GM12878 (cell line): ENCODE results near the gene ATP7B. TPM values are rescaled to one million over a fixed set of nuclear protein-coding genes. Genes with fewer than 3 reads are reported as not detected.

Experiments
- ATAC-seq: fragments of 200-7000 bp; cut with Tn5 transposase; 3 replicates; pipeline ENCODE4 v1.9.1; 2020; ENCODE audit warnings: mild to moderate bottlenecking, moderate library complexity
- BruUV-seq: library from RNA; stranded (reverse); fragments of 400-500 nt; replicated peaks from 2 replicates; lab custom pipeline; 2021; lab: Mats Ljungman, UMichigan
- CTCF ChIA-PET: fragments of 300-600 bp; sonication (Branson Sonifier 250); formaldehyde crosslinking; extraction: SDS; loops from one replicate; lab custom pipeline; 2021; ENCODE audit warnings: inconsistent platforms; lab: Yijun Ruan, JAX
- POLR2A ChIA-PET: fragments of 350-600 bp; formaldehyde crosslinking; extraction: SDS; loops from one replicate; lab custom pipeline; 2021; ENCODE audit warnings: inconsistent platforms; lab: Charles Lee
- RAD21 ChIA-PET: fragments of 300-600 bp; sonication (Branson Sonifier 250); formaldehyde crosslinking; loops from one replicate; lab custom pipeline; 2023; ENCODE audit warnings: antibody characterized with exemption; ENCODE audit not compliant: unreplicated experiment; lab: Charles Lee
- SMC1A ChIA-PET: fragments of 300-600 bp; sonication (Branson Sonifier 250); formaldehyde crosslinking; loops from one replicate; lab custom pipeline; 2023; ENCODE audit not compliant: unreplicated experiment, uncharacterized antibody; lab: Charles Lee
- DNase-seq: peaks from one replicate; pipeline ENCODE4 v3.0.0-alpha.2; 2011; ENCODE audit warnings: low read depth, low spot score
- FAIRE-seq: peaks from 3 replicates; lab custom pipeline; 2011; peaks lifted over from hg19 to GRCh38; lab: Jason Lieb, UNC
- H2AFZ ChIP-seq: 2 replicates; pipeline ENCODE4 v1.6.0; 2011; ENCODE audit warnings: low read depth, low read length, control low read depth; ENCODE audit not compliant: control insufficient read depth
- H3K27ac ChIP-seq: 2 replicates; pipeline ENCODE4 v1.5.1; 2011; ENCODE audit warnings: control low read depth; ENCODE audit not compliant: control insufficient read depth, insufficient read depth
- H3K27me3 ChIP-seq, 2 experiments: replicated peaks in 1 of 2; 2 replicates each; pipeline versions ENCODE4 v1.6.0 to v1.6.1; 2011; ENCODE audit warnings: low read length in 1 of 2; ENCODE audit not compliant: control insufficient read depth in 2 of 2, insufficient read depth in 2 of 2
- H3K36me3 ChIP-seq, 2 experiments: 2 replicates each; pipeline ENCODE4 v1.5.1; 2011; ENCODE audit warnings: low read length in 1 of 2; ENCODE audit not compliant: control insufficient read depth in 2 of 2, insufficient read depth in 2 of 2
- H3K4me1 ChIP-seq: 2 replicates; pipeline ENCODE4 v1.6.1; 2011; ENCODE audit warnings: mild to moderate bottlenecking, low read length, moderate library complexity, mixed read lengths; ENCODE audit not compliant: control insufficient read depth, insufficient read depth
- H3K4me2 ChIP-seq: 2 replicates; pipeline ENCODE4 v1.6.0; 2011; ENCODE audit warnings: control low read depth; ENCODE audit not compliant: control insufficient read depth, insufficient read depth
- H3K4me3 ChIP-seq: fragments of 200-600 bp; sonication (generic); 2 replicates; pipeline ENCODE4 v1.5.1; 2016
- H3K79me2 ChIP-seq: 2 replicates; pipeline ENCODE4 v1.6.0; 2011; ENCODE audit warnings: low read length; ENCODE audit not compliant: control insufficient read depth, insufficient read depth
- H3K9ac ChIP-seq: 2 replicates; pipeline ENCODE4 v1.8.0; 2011; ENCODE audit warnings: low read length, control low read depth, mixed read lengths; ENCODE audit not compliant: control insufficient read depth, insufficient read depth
- H3K9me3 ChIP-seq: replicated peaks from 3 replicates; pipeline ENCODE4 v1.5.1; 2011; ENCODE audit warnings: mild to moderate bottlenecking, low read length; ENCODE audit not compliant: control insufficient read depth, insufficient read depth
- H4K20me1 ChIP-seq: 2 replicates; pipeline ENCODE4 v1.6.0; 2011; ENCODE audit not compliant: control insufficient read depth, insufficient read depth
- BHLHE40 ChIP-seq, 2 experiments: fragments of 450-650 bp in 1 of 2; IDR thresholded peaks; 2 replicates each; pipeline ENCODE4 v1.6.1; 2011 to 2017; ENCODE audit warnings: low read depth in 2 of 2, borderline replicate concordance in 1 of 2, improper control_type of control experiment in 1 of 2, low read length in 1 of 2, mild to moderate bottlenecking in 1 of 2
- KLF5 ChIP-seq: fragments of 450-650 bp; IDR thresholded peaks from 2 replicates; pipeline ENCODE4 v1.6.1; 2014; ENCODE audit warnings: mild to moderate bottlenecking; ENCODE audit not compliant: partially characterized antibody
- NR2C1 ChIP-seq: fragments of 450-650 bp; IDR thresholded peaks from 2 replicates; pipeline ENCODE4 v1.6.1; 2017; ENCODE audit warnings: antibody characterized with exemption, mild to moderate bottlenecking, moderate library complexity
- SIX5 ChIP-seq: IDR thresholded peaks from 2 replicates; pipeline ENCODE4 v1.6.1; 2011; ENCODE audit warnings: mild to moderate bottlenecking, low read depth, low read length, moderate library complexity; ENCODE audit not compliant: severe bottlenecking
- TCF3 ChIP-seq: IDR thresholded peaks from 2 replicates; pipeline ENCODE4 v1.6.1; 2012; ENCODE audit warnings: low read depth, mild to moderate bottlenecking, low read length, borderline replicate concordance; ENCODE audit not compliant: insufficient read depth
- TCF7 ChIP-seq: IDR thresholded peaks from 2 replicates; pipeline ENCODE4 v1.6.1; 2014; ENCODE audit warnings: antibody characterized with exemption, borderline replicate concordance
- USF2 ChIP-seq: IDR thresholded peaks from 2 replicates; pipeline ENCODE4 v1.6.1; 2011; ENCODE audit warnings: low read depth, low read length, improper control_type of control experiment, borderline replicate concordance
- YBX1 ChIP-seq: fragments of 450-650 bp; IDR thresholded peaks from 2 replicates; pipeline ENCODE4 v1.6.1; 2016; ENCODE audit warnings: antibody characterized with exemption
- WGBS: methylation state at CpG from one replicate; pipeline ENCODE4 v1.1.6; 2016; ENCODE audit warnings: low lambda C conversion rate; ENCODE audit not compliant: insufficient replicate concordance, insufficient coverage; ENCODE audit errors: missing lambda C conversion rate; 5-methylcytosine and 5-hydroxymethylcytosine counted together
- in situ Hi-C: fragments of 300-500 bp; cut with MboI; formaldehyde crosslinking; loops from 9 replicates; pipeline ENCODE4 v1.14.3; 2018; ENCODE audit warnings: mixed read lengths
- intact Hi-C: fragments of 100-400 bp; cut with micrococcal nuclease; formaldehyde crosslinking; loops from one replicate; pipeline ENCODE4 v1.14.2; 2022; ENCODE audit not compliant: unreplicated experiment
- polyA plus RNA-seq, 11 experiments: library from polyadenylated mRNA; depleted of rRNA in 4 of 11; unstranded in 6 of 11; stranded (reverse) in 5 of 11; fragments of >200 nt; fragmentation: Nextera tagmentation in 4 of 11; fragmentation: Illumina TruSeq in 1 of 11; extraction: Ambion mirVana in 4 of 11; extraction: Trizol in 1 of 11; gene quantifications; 1 replicate in 1 of 11; 2 replicates in 10 of 11; pipeline versions ENCODE4 v1.2.1 to v1.2.3, GENCODE V29; 2011 to 2016; ENCODE audit warnings: inconsistent platforms in 2 of 11, missing spikeins in 2 of 11, low read depth in 1 of 11
- total RNA-seq, 4 experiments: library from RNA; depleted of rRNA in 3 of 4; stranded (reverse); fragments of >200 nt in 3 of 4; fragmentation: Illumina TruSeq in 1 of 4; extraction: Trizol in 1 of 4; gene quantifications; 2 replicates each; pipeline versions ENCODE4 v1.2.1 to v1.2.3, GENCODE V29; 2013 to 2021

Gene ATP7B
- total and polyA plus RNA-seq, 10 of the 15 experiments (the other 5 are each of a cell fraction or from before 2014, with no cell fraction given): under 0.01 to 1.1 (median 0.06) TPM; not detected in 2

- BruUV-seq: no TSS peak
- no peak for TF ChIP-seq USF2
- Histone ChIP-seq H3K36me3 (no peaks in the 10 kb centered on the region), H3K9ac (no peak overlapping the region), H3K27ac (no peak overlapping the region), H3K27me3 (peaks cover 3 to 6% of the 10 kb centered on the region in 2 experiments), H4K20me1 (no peaks in the 10 kb centered on the region), H2AFZ (no peak overlapping the region), H3K79me2 (no peaks in the 10 kb centered on the region), H3K4me3 (no peak overlapping the region), H3K4me1 (peaks cover 17% of the 10 kb centered on the region), H3K4me2 (no peak overlapping the region), H3K9me3 (no peaks in the 10 kb centered on the region)
- no peak for FAIRE-seq
- 61% methylated on average over 16 of the region's 16 CpGs for WGBS
- ChIA-PET SMC1A (interaction anchor here (0.8 to 3.5 kb wide), 4 partner anchors 11 to 57 kb away, joined by 3 to 15 read pairs (median 8); partner anchors contain the start of gene ALG11), POLR2A (no interaction called here), RAD21 (interaction anchor here (0.6 kb wide), 1 partner anchor 19 kb away, joined by 3 read pairs; no protein-coding TSS in a partner anchor), CTCF (interaction anchor here (0.8 to 1.2 kb wide), 2 partner anchors 9 to 21 kb away, joined by 3 to 4 read pairs; no protein-coding TSS in a partner anchor)
- no peak for ATAC-seq
- intact Hi-C loops (loop anchor here (5.0 kb wide), 2 partner anchors 59 to 139 kb away; no protein-coding TSS in a partner anchor), in situ Hi-C loops (no loop called here)
- no peak for DNase-seq
These were observed 55.2 kb downstream of the ATP7B start for GRCh38 chr13:51955816-51956603.

- in situ Hi-C loops: no loop called here
- peaks cover 6% of the 10 kb centered on the region in 2 experiments for H3K27me3 ChIP-seq
- H3K4me1 ChIP-seq: peaks cover 17% of the 10 kb centered on the region
- no peak overlapping the region for H3K27ac ChIP-seq
- H3K79me2 ChIP-seq: no peaks in the 10 kb centered on the region
- H3K9ac ChIP-seq: no peak overlapping the region
- no peaks in the 10 kb centered on the region for H4K20me1 ChIP-seq
- CTCF ChIA-PET: no interaction called here
- FAIRE-seq: no peak
- H3K36me3 ChIP-seq: no peaks in the 10 kb centered on the region
- TF ChIP-seq TCF3 (no peak), TCF7 (no peak), YBX1 (no peak), SIX5 (no peak), NR2C1 (no peak), KLF5 (no peak), BHLHE40 (IDR thresholded peaks at IDR 0.05; ENCODE audit: borderline replicate concordance in 1 of 2, low read depth in 2 of 2, low read length in 1 of 2) (no peak)
- TF ChIP-seq, all 136 proteins: peak for 0
- no peak for ATAC-seq
- RAD21 ChIA-PET: no interaction called here
- no peak for DNase-seq
- 42% methylated on average over 15 of the region's 15 CpGs for WGBS
- no TSS peak for BruUV-seq
- intact Hi-C loops: loop anchor here (5.0 kb wide), 2 partner anchors 58 to 138 kb away; no protein-coding TSS in a partner anchor
- POLR2A ChIA-PET: no interaction called here
- no peak overlapping the region for H2AFZ ChIP-seq
- H3K4me2 ChIP-seq: no peak overlapping the region
- no peaks in the 10 kb centered on the region for H3K9me3 ChIP-seq
- SMC1A ChIA-PET: no interaction called here
- H3K4me3 ChIP-seq: no peak overlapping the region
These were observed 55.9 kb downstream of the ATP7B start for GRCh38 chr13:51955281-51955771.
